Activated CD8-positive, alpha-beta memory T cell treated with anti-CD3 and anti-CD28 coated beads, Interleukin-2, amount 10 ng/mL, durations not matched to agents 7 days and 5 days (primary cell): ENCODE measurements around the gene OR2W1. TPM values are rescaled to one million over a fixed set of nuclear protein-coding genes. Genes with fewer than 3 reads are reported as not detected.
A peak's percentile ranks its signal among the peaks of the same experiment; 100 is the strongest.

Experiments used
- ATAC-seq: fragments of 150-1000 bp; cut with Tn5 transposase; one replicate; pipeline ENCODE4 v1.10.0; 2021; ENCODE audit warnings: moderate library complexity
- CTCF ChIA-PET: fragments of 350-600 bp; sonication (Branson Sonifier 250); formaldehyde crosslinking; loops from one replicate; lab custom pipeline; 2021; ENCODE audit warnings: antibody characterized with exemption; lab: Charles Lee
- DNase-seq: peaks from one replicate; pipeline ENCODE4 v3.0.0-alpha.2; 2020
- H3K27ac Mint-ChIP-seq: one replicate; pipeline ENCODE4 v1.8.0; 2021; ENCODE audit warnings: mild to moderate bottlenecking, mixed read lengths
- H3K27me3 Mint-ChIP-seq: one replicate; pipeline ENCODE4 v1.8.0; 2021; ENCODE audit warnings: mixed read lengths
- H3K36me3 Mint-ChIP-seq: one replicate; pipeline ENCODE4 v1.8.0; 2021; ENCODE audit warnings: mild to moderate bottlenecking, mixed read lengths
- H3K4me1 Mint-ChIP-seq: one replicate; pipeline ENCODE4 v1.8.0; 2021; ENCODE audit warnings: mixed read lengths
- H3K4me3 Mint-ChIP-seq: one replicate; pipeline ENCODE4 v1.8.0; 2021; ENCODE audit warnings: mild to moderate bottlenecking, moderate library complexity, mixed read lengths
- H3K9me3 Mint-ChIP-seq: one replicate; pipeline ENCODE4 v1.8.0; 2022; ENCODE audit warnings: low read depth, mixed read lengths
- total RNA-seq, 2 experiments: library from RNA; stranded (reverse); gene quantifications; one replicate each; pipeline ENCODE4 v1.2.3, GENCODE V29; 2021

Gene OR2W1
- total RNA-seq, 2 experiments from 2014 or later: not detected

- peak overlapping the region; percentile 92 for H3K27ac Mint-ChIP-seq
- CTCF ChIA-PET: interaction anchor here (2.8 kb wide), 1 partner anchor 180 kb away, joined by 18 read pairs; no protein-coding TSS in a partner anchor
- H3K4me3 Mint-ChIP-seq: peak overlapping the region; percentile 82
- DNase-seq (no peak), ATAC-seq (no peak)
- H3K27me3 Mint-ChIP-seq: peaks cover 39% of the 10 kb centered on the region
- H3K4me1 Mint-ChIP-seq: peaks cover 15% of the 10 kb centered on the region
- peaks cover 2% of the 10 kb centered on the region for H3K9me3 Mint-ChIP-seq
- peaks cover 2% of the 10 kb centered on the region for H3K36me3 Mint-ChIP-seq
Measured at GRCh38 chr6:29017428-29017802, 27.6 kb downstream of the OR2W1 start.

GRCh38 chr6:29016559-29017427 lies 28.2 kb downstream of the OR2W1 start:
- DNase-seq (peak; percentile 90), ATAC-seq (peak; percentile 89)
- Mint-ChIP-seq H3K9me3 (peaks cover 2% of the 10 kb centered on the region), H3K27ac (peak overlapping the region; percentile 92), H3K4me1 (peaks cover 16% of the 10 kb centered on the region), H3K27me3 (peaks cover 36% of the 10 kb centered on the region), H3K4me3 (peak overlapping the region; percentile 82), H3K36me3 (peaks cover 2% of the 10 kb centered on the region)
- CTCF ChIA-PET: interaction anchor here (0.7 to 5.2 kb wide), 34 partner anchors 11 to 332 kb away, joined by 3 to 103 read pairs (median 4); partner anchors contain the start of genes TRIM27 and ZNF311

- Mint-ChIP-seq H3K27me3 (peaks cover 42% of the 10 kb centered on the region), H3K36me3 (peaks cover 2% of the 10 kb centered on the region), H3K4me3 (peak overlapping the region; percentile 82), H3K27ac (no peak overlapping the region), H3K9me3 (peaks cover 2% of the 10 kb centered on the region), H3K4me1 (peaks cover 23% of the 10 kb centered on the region)
- no peak for DNase-seq
- no peak for ATAC-seq
- CTCF ChIA-PET: interaction anchor here (0.6 to 5.2 kb wide), 14 partner anchors 9 to 177 kb away, joined by 3 to 103 read pairs (median 4); partner anchors contain the start of gene ZNF311
Measured at GRCh38 chr6:29014729-29015608, 30.0 kb downstream of the OR2W1 start.

- peak; percentile 71 for ATAC-seq
- peak; percentile 71 for DNase-seq
- H3K27ac Mint-ChIP-seq: peak overlapping the region; percentile 70
- H3K9me3 Mint-ChIP-seq: peaks cover 2% of the 10 kb centered on the region
- peaks cover 16% of the 10 kb centered on the region for H3K4me1 Mint-ChIP-seq
- peaks cover 40% of the 10 kb centered on the region for H3K27me3 Mint-ChIP-seq
- CTCF ChIA-PET: interaction anchor here (1.0 to 2.0 kb wide), 5 partner anchors 30 to 283 kb away, joined by 3 to 6 read pairs (median 4); no protein-coding TSS in a partner anchor
- H3K4me3 Mint-ChIP-seq: peak overlapping the region; percentile 84
- peaks cover 2% of the 10 kb centered on the region for H3K36me3 Mint-ChIP-seq
Measured at GRCh38 chr6:29011276-29011734, 33.7 kb downstream of the OR2W1 start.

- Mint-ChIP-seq H3K9me3 (peaks cover 5% of the 10 kb centered on the region), H3K27me3 (peaks cover 42% of the 10 kb centered on the region), H3K36me3 (peaks cover 9% of the 10 kb centered on the region), H3K4me1 (peaks cover 27% of the 10 kb centered on the region), H3K4me3 (no peak overlapping the region), H3K27ac (no peak overlapping the region)
- no peak for DNase-seq
- CTCF ChIA-PET: interaction anchor here (1.0 to 2.4 kb wide), 3 partner anchors 28 to 171 kb away, joined by 3 to 5 read pairs (median 4); no protein-coding TSS in a partner anchor
- no peak for ATAC-seq
Measured at GRCh38 chr6:29009358-29009757, 35.6 kb downstream of the OR2W1 start.

GRCh38 chr6:29008089-29008488 lies 36.9 kb downstream of the OR2W1 start:
- H3K9me3 Mint-ChIP-seq: peaks cover 5% of the 10 kb centered on the region

GRCh38 chr6:29005183-29005885 lies 39.6 kb downstream of the OR2W1 start, which contains the start of gene ZNF311:
Gene ZNF311, minus strand, starts transcription at chr6:29005315. Its CDS starts 1,361 bp downstream, at chr6:29003954.
- H3K36me3 Mint-ChIP-seq: peaks cover 9% of the 10 kb centered on the region
- peak within 1 kb of the TSS; percentile 84 for H3K27ac Mint-ChIP-seq
- DNase-seq (peak; percentile 67), ATAC-seq (peak; percentile 97)
- peaks cover 21% of the 10 kb centered on the region for H3K4me1 Mint-ChIP-seq
- H3K9me3 Mint-ChIP-seq: peaks cover 5% of the 10 kb centered on the region
- peaks cover 21% of the 10 kb centered on the region for H3K27me3 Mint-ChIP-seq
- CTCF ChIA-PET: interaction anchor here (2.4 kb wide), 1 partner anchor 11 kb away, joined by 14 read pairs; no protein-coding TSS in a partner anchor
- peak within 1 kb of the TSS; percentile 74 for H3K4me3 Mint-ChIP-seq

More at GRCh38 chr6:29008089-29008488, 36.9 kb downstream of the OR2W1 start:
- peaks cover 34% of the 10 kb centered on the region for H3K27me3 Mint-ChIP-seq
- DNase-seq: no peak
- ATAC-seq: no peak
- H3K27ac Mint-ChIP-seq: no peak overlapping the region
- H3K36me3 Mint-ChIP-seq: peaks cover 9% of the 10 kb centered on the region
- CTCF ChIA-PET: interaction anchor here (2.4 kb wide), 1 partner anchor 170 kb away, joined by 5 read pairs; no protein-coding TSS in a partner anchor
- no peak overlapping the region for H3K4me3 Mint-ChIP-seq
- peaks cover 29% of the 10 kb centered on the region for H3K4me1 Mint-ChIP-seq

- H3K9me3 Mint-ChIP-seq: no peaks in the 10 kb centered on the region
- DNase-seq (no peak), ATAC-seq (no peak)
- no peaks in the 10 kb centered on the region for H3K36me3 Mint-ChIP-seq
- H3K4me1 Mint-ChIP-seq: peaks cover 12% of the 10 kb centered on the region
- no peak overlapping the region for H3K27ac Mint-ChIP-seq
- CTCF ChIA-PET: interaction anchor here (1.0 to 1.6 kb wide), 3 partner anchors 10 to 159 kb away, joined by 3 to 5 read pairs (median 4); no protein-coding TSS in a partner anchor
- H3K4me3 Mint-ChIP-seq: no peak overlapping the region
- peaks cover 14% of the 10 kb centered on the region for H3K27me3 Mint-ChIP-seq
Measured at GRCh38 chr6:28996844-28997510, 48.0 kb downstream of the OR2W1 start.

GRCh38 chr6:28995093-28995650 lies 49.8 kb downstream of the OR2W1 start:
- no peak for ATAC-seq

More at GRCh38 chr6:28995093-28995650, 49.8 kb downstream of the OR2W1 start:
- Mint-ChIP-seq H3K36me3 (no peaks in the 10 kb centered on the region), H3K27ac (no peak overlapping the region), H3K4me1 (peaks cover 12% of the 10 kb centered on the region), H3K9me3 (no peaks in the 10 kb centered on the region), H3K27me3 (peaks cover 14% of the 10 kb centered on the region), H3K4me3 (no peak overlapping the region)
- CTCF ChIA-PET: interaction anchor here (1.6 kb wide), 1 partner anchor 9 kb away, joined by 4 read pairs; no protein-coding TSS in a partner anchor
- no peak for DNase-seq
